PC-3 (cell line): ENCODE results near the gene EIF5A2.

ENCODE experiments used
- EZH2 ChIP-seq: fragments of 300-600 bp; sonication (generic); IDR thresholded peaks from one replicate; pipeline ENCODE4 v1.6.1; 2017; ENCODE audit warnings: antibody characterized with exemption, mild to moderate bottlenecking, low read length; ENCODE audit not compliant: unreplicated experiment
- TF ChIP-seq, protein P1 (sequence below): fragments of 300-600 bp; sonication (generic); conservative IDR thresholded peaks from 2 replicates; pipeline ENCODE4 v1.5.1; 2017; ENCODE audit warnings: antibody characterized with exemption, low read depth, mild to moderate bottlenecking, low read length

DNA sequence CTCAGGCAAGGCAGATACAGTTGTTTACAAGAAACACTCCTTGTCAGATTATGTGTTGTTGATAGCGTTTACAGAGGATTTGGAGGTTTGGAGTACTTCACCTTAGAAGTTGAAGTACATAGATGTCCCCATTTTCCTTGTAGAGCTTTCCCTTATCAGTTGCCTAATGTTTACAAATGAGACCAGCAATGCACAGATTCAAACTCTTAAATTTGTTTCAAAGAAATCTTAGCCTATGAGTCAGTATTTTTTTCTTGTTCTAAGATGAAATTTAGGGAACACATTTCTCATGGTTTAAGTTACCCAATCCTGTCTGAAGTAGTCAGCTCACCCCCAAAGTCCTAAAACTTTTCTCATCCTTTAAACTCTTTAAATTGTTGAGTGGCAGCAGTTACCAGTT, 6.3 kb upstream of the EIF5A2 start:
- TF ChIP-seq, protein P1, sequence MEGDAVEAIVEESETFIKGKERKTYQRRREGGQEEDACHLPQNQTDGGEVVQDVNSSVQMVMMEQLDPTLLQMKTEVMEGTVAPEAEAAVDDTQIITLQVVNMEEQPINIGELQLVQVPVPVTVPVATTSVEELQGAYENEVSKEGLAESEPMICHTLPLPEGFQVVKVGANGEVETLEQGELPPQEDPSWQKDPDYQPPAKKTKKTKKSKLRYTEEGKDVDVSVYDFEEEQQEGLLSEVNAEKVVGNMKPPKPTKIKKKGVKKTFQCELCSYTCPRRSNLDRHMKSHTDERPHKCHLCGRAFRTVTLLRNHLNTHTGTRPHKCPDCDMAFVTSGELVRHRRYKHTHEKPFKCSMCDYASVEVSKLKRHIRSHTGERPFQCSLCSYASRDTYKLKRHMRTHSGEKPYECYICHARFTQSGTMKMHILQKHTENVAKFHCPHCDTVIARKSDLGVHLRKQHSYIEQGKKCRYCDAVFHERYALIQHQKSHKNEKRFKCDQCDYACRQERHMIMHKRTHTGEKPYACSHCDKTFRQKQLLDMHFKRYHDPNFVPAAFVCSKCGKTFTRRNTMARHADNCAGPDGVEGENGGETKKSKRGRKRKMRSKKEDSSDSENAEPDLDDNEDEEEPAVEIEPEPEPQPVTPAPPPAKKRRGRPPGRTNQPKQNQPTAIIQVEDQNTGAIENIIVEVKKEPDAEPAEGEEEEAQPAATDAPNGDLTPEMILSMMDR, result no peak
- TF ChIP-seq EZH2, result no peak
